ENCODE data around the gene LRRC4.

The LRRC4 gene, protein sequence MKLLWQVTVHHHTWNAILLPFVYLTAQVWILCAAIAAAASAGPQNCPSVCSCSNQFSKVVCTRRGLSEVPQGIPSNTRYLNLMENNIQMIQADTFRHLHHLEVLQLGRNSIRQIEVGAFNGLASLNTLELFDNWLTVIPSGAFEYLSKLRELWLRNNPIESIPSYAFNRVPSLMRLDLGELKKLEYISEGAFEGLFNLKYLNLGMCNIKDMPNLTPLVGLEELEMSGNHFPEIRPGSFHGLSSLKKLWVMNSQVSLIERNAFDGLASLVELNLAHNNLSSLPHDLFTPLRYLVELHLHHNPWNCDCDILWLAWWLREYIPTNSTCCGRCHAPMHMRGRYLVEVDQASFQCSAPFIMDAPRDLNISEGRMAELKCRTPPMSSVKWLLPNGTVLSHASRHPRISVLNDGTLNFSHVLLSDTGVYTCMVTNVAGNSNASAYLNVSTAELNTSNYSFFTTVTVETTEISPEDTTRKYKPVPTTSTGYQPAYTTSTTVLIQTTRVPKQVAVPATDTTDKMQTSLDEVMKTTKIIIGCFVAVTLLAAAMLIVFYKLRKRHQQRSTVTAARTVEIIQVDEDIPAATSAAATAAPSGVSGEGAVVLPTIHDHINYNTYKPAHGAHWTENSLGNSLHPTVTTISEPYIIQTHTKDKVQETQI

DNA sequence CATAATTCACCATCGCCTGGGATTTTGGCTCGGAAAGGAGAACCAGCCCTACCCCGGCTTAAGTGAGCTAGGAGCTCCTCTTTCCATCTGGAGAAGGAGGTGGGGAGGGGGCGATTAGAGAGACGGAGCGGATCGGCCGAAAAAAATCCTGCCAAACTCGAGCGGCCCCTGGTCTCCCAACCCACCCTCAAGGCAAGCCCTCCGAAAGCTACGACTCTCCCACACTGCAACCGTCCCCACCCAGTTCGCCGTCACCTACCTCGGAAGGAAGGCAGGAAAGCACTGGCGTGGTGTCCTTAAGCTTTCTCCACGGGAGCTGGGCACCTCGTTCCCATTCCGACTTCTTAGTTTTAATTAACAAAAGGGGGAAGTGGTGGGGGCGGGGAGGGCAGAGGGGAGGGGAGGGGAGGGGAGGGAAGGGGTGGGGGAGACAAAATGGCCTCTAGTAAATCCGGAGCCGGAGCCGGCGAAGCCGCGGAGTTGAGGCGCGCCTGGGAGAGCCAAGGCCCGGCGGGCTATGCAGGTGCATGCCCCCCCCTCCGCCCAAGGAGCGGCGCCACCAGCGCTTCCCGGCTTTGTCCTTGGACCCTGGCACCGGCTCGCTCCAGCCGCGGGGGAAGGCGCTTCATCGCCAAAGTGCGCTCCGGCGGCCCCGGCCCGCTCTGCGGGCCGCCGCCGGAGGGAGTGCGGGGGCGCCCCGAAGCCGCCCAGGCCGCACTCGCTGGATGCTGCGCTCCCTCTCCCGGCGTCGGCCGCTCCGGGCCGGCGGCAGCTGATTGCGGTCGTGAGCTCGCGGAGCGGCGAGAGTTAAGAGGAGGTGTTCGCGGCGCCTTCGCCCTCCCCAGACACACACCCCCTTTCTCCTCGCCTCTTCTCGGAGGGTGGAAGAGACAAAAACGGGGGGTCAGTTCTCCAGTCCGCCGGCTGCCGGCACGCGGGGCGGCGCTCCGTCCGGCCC, at the start of gene LRRC4:
Gene LRRC4 (minus strand): TSS at position 784 of the 958 bp plus-strand sequence. CDS start 797 bp downstream, outside the sequence.
- DNase-seq = no peak

DNA sequence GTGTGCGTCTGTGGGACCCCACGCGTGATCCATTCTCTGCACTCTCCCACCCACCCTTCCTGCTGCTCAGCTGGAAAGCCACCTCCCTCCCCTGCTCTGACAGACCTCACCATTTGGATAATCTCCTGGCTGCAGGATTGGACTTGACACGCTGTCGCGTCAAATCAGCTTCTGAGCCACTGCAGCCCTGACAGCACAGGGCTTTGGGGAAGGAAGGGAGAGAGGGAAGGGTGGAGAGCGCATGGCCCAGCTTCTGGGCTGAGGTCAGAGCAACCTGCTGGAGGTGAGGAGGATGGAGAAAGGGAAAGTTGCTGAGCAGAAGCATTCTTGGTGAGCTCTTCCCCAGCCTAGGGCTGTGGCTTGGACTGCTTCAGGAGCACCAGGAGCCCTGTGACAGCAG, 48.9 kb upstream of the LRRC4 start:
- no peak for DNase-seq

DNA sequence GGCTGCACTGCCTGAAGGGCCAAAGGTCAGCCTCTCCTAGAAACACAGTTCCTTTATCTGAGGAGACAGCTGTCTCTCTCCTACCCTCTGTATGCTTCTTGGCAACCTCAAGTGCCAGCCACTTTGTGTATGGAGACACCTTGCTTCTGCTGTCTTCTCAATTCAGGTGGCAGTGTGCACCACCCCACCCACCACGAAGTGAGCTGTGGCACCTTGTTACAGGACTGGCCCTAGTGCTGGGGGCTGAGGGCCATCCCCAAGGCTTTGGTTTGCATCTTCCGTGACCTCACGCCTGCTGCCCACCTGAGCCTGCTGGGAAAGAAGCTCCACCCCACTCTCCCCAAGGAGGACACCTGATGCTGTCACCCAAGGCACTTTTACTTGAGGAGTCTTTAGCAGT, 47.1 kb upstream of the LRRC4 start:
- DNase-seq = no peak

DNA sequence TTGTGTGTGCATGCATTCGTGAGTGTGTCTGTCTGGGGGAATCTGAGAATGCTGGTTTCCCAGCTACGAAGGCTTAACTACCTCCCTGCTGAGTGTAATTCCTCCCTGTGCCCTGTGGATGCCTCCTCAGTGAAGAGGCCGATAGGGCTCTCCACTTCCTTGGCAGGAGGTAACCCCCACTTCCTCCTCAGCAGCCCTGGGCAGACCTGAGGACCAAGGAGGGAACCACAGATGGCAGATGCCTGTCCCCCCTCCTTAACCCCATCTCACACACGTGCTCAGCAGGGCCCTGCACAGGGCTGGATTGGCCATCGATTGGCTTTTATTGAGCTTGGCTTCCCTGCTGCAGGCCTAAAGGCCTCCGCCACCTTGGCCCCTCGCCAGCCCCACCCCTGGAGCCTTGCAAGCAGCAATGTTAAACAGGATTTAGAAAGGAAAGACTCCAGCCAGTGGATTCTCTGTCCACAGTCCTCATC, 45.6 kb upstream of the LRRC4 start:
- DNase-seq = no peak

DNA sequence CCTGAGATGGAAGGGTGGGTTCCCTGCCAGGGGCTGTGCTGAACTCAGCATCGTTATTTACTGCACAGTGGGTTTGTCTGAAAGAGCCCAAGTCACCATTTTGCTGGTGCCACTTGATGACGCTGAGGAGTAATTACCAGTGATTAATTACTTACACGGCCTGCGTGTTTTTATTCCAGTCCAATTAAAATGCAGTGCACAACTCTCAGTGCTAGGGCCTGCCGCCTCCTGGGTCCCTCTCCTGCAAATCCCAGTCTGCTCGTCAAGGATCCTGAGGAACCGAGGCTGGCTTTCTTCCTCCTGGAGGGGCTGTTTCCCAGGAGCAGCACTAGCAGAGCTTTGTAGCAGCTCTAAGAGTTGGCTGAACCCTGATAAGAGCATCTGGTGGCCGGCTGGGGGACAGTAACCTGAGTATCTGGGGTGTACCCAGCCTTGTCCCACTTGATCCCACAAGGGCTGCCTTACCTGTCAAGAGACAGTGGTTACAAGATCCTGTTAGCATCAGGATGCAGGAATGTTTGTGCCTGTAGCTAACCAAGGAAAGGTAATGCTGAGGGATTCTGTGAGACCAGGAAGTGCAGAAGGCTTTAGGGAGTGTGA, 45.1 kb upstream of the LRRC4 start:
- DNase-seq = no peak

DNA sequence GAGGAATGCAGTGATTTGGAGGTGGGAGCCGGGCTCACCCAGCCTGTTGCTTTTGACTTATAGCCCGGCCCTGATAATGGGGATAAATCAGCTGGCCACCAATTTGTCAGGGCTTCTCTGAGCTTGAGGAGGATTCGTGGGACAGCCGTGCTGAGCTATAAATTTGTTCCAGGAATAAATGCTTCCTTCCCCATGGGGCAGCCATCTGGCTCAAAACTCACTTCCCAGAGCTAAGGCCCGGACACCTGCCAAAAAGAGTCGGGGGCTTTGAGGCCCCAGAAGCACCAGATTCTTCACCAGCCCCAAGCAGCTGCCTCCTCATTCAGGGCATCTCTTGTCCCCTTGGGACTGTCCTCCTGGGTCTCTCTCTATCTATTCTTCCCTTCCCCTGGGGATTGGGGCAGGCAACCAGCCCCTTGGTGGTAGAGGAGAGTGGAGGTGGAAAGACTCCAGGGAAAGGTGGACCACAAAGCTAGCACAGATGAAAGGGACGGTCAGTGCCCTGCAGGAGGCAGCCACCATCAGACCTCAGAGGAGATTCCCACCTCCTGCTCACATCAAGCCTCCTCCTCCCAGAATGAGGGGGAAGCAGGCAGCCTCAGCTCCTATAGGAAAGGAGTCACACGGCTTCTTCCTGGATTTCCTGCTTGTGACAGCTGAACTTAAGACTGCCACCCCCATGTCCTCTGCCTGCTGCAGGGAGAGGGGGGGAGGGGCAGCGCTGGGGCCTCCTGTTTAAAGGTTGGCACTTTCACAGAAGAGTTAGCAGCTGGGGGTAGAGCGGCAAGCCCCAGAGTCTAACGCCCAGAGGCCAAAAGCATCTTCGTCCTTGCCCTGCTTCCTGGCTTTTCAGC, 44.2 kb upstream of the LRRC4 start:
- DNase-seq = no peak

DNA sequence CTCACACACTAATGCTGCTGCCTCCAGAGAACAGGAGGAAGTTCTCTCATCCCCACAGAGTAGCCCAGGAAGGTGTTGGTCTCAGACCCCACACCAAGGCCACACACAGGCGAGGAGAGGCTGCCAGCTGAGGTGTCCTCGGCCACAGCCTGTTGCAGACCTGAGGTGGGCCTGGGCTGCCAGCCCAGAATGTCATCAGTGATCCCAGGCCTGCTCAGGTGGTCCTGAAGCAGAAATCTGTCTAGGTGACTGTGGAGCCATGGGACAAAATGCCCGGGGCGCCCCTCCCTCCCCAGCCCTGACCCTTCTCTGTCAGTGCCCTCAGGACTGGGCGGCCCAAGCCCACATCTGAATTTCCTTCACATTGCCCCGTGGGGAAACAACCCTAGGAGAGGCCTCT, 43.5 kb upstream of the LRRC4 start:
- no peak for DNase-seq

DNA sequence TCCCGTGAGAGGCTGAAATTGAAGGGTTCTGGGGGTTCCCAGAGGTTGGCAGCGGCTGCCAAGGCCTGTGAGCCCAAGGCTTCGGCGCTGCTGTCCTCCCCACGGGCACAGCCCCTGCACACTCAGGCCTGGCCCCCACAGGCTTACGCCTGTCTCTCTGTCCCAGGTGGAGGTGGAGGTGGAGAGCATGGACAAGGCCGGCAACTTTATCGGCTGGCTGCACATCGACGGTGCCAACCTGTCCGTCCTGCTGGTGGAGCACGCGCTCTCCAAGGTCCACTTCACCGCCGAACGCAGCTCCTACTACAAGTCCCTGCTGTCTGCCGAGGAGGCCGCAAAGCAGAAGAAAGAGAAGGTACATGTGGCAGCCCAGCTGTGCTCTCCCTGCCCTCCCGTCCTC, 43.1 kb upstream of the LRRC4 start:
- DNase-seq = no peak

DNA sequence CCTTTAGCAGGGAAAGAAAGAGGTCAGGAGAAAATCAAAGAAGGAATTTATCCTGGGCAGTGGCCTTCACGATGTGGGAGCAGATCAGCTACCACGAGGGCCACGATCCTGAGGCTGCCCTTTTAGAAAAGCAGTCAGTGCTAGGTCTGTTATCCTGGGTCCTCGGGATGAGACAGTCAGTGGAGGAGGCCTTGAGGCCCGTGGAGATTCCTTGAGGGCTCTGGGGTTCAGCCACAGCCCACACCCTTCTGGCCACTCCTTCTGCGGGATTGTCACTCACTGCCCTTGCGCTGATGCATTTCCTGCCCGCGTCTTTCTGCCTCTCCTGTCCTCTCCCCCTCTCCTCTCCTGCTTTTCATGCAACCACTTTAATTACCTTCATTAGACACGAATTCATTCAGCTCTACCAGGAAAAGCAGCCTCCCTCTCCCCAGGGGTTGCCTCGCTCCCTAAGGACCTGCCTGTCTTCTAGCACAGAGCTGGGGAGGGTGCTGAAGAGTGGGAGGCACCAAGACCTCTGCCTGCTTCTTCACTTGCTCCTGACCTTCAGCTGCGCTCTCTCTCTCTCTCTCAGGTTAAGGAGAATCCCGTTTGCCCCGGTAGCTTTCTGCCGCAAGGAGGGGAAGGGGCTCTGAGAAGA, 42.6 kb upstream of the LRRC4 start:
- no peak for DNase-seq

DNA sequence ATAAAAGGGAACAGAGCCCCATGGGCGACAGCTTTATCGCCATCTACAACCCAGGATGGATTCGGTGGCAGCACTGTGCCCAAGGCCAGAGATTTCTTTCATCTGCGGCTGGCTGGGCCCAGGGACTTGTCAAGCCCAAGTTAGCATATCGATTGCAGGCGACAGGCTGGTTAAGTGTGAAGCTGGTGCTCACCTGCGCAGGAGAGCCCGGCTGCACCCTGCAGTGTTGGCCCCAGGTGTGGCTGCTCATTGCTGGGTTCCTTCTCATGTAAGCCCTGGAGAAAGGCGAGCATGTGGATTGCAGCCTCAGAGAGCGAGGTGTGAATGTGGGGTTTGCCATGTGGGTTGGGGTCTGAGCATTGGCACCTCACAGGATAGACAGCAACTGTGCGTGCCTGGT, 40.6 kb upstream of the LRRC4 start:
- no peak for DNase-seq

DNA sequence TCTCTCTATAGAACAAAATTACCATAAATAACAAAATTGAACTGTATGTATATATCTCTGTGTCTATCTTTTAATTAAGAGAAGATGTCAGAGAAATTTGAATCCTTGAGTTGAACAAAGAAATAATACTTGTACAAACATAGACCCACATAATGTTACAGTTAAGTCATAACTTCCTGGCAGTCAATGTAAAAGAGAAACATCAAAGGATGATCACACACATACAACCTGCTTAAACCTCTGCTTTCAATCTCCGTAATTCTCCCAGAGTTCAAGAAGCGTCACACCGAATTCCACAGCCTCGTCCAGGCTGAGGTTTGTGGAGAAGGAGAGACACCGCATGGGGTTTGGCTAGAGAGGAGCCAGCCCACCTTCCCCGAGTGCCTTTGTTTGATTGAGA, 40.1 kb upstream of the LRRC4 start:
- DNase-seq = no peak

DNA sequence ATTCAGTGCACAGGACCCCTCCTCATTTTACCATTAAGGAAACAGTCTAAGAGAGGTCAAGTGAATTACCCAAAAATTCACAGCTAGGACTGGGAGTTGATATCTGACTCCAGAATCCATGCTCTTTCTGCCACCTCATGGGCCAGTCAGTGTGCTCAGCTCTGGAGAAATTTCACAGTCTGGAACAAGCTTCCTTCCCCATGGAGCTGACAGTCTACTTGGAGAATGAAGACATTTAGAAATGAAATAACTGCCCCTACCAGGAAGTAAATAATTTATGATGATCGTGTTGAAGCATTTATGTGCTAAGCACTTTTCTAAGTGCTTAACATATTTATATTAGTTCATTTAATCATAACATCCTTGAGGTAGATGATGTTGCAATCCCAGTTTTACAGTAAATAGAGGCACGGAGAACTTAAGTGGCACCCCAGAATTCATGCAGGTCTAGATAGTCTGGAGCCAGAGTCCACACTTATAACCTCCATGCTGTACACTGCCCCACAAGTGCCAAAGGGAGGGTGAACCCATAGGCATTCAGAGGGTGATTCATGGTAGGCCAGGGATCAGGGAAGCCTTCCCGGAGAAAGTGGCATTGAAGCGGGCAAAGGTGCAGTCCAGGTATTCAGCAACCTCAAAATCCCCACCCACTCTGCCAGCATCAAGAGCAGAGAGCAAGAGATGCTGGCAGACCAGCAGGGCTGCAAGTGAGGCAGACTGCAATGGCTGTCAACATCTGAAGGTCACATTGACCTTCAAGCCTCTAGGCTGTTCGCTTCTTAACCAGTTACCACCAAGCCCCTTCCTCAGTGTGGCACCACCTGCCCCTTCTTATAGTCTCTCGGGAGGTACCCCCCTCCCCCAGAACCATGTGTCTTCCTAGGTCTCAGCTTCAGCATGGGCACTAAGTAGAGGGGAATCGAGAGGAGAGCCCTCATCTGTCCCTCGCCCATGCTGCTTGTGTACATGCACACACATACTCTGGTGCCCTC, 38.4 kb upstream of the LRRC4 start:
- DNase-seq = no peak

DNA sequence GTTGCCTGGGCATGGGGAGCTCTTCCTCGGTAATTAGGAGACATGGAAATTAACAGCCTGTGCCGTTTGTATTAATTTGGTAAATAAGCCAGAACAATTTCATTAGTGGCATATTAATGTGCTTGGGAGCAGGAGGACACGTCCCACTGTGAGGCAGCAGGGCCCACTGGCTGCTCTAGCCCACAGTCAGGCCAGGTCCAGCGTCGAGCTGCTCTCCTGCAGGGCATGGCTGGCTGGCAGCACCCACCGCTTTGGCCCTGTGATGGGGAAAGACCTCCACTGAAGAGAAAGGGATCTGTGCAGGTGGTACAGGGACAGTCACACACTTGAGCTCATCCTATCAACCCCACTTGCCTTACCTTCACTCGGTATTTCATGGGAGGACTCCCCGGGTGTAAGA, 37.5 kb upstream of the LRRC4 start:
- DNase-seq = no peak

DNA sequence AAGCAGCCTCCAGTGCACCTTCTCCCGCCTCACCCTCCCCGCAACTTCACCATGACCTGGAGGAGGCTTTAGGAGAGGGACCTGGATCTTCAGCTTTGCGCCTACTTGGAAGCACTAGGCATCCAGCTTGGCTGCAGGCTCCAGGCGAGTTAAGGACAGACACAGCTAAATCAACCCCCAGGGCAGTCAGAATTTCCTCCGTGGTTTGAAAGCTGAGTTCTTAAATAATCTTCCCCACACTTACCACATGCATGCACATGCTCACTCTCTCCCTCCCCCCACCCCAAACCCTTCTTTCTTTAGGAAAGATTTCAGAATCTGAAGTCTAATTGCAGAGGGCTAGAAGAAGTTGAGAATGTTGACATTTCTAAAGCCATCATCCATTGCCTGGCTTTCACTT, 36.7 kb upstream of the LRRC4 start:
- DNase-seq = no peak

DNA sequence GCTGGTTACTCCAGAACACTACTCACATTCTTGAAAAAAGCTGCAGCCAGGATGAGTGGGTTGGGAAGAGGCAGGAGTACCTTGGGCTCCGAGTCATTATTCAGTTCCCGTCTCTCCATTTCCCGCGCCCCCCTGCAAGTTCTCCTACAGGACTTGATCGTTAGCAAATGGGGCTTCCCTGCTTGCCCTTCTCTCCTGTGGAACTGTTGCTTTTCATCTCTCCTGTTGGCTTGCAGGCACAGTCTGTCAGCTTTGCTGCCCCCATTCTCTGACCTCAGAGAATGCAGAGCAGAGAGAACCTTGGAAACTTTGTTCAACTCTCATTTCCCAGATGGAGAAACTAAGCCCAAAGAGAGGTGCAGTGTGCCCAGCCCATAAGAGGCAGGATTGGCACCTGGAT, 35.6 kb upstream of the LRRC4 start:
- no peak for DNase-seq

DNA sequence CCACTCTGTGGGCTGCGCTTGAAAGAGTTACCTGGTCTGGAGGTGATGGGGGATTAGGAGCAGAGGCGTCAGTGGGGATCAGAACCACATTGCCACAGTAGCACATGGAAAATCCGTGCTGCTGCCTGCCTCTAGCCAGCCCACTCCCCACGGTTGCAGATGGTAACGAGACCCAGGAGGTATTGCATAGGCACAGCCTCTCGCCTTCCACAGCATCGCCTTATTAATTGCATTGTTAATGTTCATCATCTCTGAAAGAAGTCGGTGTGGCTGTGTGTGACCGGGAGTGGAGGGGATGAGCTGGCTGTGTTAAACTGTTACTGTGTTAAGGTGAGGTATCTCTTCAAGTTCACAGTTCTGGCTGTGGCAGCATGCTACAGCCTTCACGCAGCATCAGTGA, 35.2 kb upstream of the LRRC4 start:
- DNase-seq = no peak

DNA sequence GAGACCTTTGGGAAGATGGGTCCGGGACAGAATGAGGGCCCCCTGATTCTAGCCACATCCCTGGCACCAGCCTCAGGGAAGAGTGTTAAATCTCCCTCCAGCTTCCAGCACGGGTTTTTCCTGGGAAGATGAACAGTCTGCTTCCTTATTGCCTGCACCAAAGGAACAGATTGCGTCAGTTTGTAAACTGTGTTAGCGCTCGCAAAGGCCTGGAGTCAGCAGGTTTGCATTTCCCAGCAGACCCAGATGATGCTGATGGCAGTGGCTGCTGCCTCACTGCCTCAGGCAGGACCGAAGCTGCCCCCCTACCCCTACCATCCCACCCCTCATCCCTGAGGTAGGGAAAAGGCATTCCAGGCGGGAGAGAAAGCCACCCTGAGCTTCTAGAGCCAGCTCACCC, 34.6 kb upstream of the LRRC4 start:
- DNase-seq = no peak

DNA sequence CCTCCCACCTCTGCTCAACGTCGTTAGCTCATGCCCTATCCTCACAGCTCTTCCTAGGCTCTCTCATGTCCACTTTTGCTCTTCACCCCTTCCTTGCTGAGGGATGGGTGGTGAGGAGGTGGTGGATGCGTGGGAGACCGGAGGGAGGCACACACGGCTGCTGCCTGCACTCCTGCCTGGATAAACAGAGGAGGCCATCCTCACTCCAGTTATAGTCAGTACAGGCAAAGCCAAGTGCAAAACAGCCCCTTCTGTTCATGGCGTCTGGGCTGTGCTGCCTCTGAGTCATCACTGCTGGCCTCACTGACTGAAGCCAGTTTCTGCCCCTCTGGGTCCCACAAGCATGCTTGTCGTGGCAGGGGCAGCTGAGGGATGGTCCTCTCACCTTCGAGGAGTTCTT, 31.9 kb upstream of the LRRC4 start:
- no peak for DNase-seq

DNA sequence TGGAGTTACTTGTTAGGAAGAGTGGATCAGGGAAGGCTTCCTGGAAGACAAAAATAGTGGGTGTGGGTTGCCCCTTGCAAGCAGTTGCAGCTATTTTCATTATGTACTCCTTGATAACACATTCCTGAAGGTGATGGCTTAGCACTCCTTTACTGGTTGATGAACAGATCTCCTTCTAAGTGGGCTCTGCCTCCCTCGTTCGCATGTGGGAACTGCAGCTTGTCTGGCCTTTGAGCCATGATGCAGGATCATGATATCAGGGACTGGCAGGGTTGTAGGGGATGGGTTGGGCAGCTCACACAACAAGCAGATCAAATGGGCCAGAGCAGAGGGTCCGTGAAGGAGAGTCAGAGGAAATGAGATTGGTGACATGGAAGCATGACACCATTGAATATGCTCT, 28.8 kb upstream of the LRRC4 start:
- DNase-seq = no peak

Measured in GDM1 (cell line).